Tibial artery (tissue), 4 donors: Measurements from ENCODE around the gene POU2AF3.

Source experiments
- DNase-seq, 2 donors: peaks; one replicate each; pipeline ENCODE4 v3.0.0-alpha.2; 2019
- H3K27ac ChIP-seq, 2 donors: fragments of 200-600 bp; sonication (generic) in 1 of 2; 1 replicate in 1 of 2; 2 replicates in 1 of 2; pipeline ENCODE4 v1.5.1; 2018 to 2019; ENCODE audit warnings: mild to moderate bottlenecking in 1 of 2
- H3K27me3 ChIP-seq, 2 donors: fragments of 200-600 bp; sonication (generic) in 1 of 2; one replicate each; pipeline versions ENCODE4 v1.5.1 to v1.6.0; 2016 to 2019
- H3K36me3 ChIP-seq, 3 donors: fragments of 200-600 bp; sonication (generic) in 2 of 3; one replicate each; pipeline ENCODE4 v1.5.1; 2016 to 2019; ENCODE audit warnings: mild to moderate bottlenecking in 2 of 3
- H3K4me1 ChIP-seq, 4 donors: fragments of 200-600 bp; sonication (generic) in 2 of 4; 1 replicate in 3 of 4; 2 replicates in 1 of 4; pipeline ENCODE4 v1.5.1; 2016 to 2019
- H3K4me3 ChIP-seq, 2 donors: fragments of 200-600 bp; sonication (generic) in 1 of 2; 1 replicate in 1 of 2; 2 replicates in 1 of 2; pipeline ENCODE4 v1.5.1; 2018 to 2019; ENCODE audit warnings: mild to moderate bottlenecking in 2 of 2
- H3K9me3 ChIP-seq, 3 donors: fragments of 200-600 bp; sonication (generic) in 1 of 3; one replicate each; pipeline ENCODE4 v1.5.1; 2016 to 2019
- intact Hi-C: fragments of 100-400 bp; cut with DNase I; formaldehyde crosslinking; loops from one replicate; pipeline ENCODE4 v1.15.0; 2023; ENCODE audit warnings: low total_unique reads
- TF ChIP-seq, protein P1 (sequence below), 2 experiments: fragments of 200-600 bp in 1 of 2; fragments of 450-650 bp in 1 of 2; IDR thresholded peaks; one replicate each; pipeline ENCODE4 v1.5.1; 2017 to 2019; ENCODE audit warnings: antibody characterized with exemption in 2 of 2, mild to moderate bottlenecking in 1 of 2, moderate library complexity in 1 of 2

The POU2AF3 gene, protein sequence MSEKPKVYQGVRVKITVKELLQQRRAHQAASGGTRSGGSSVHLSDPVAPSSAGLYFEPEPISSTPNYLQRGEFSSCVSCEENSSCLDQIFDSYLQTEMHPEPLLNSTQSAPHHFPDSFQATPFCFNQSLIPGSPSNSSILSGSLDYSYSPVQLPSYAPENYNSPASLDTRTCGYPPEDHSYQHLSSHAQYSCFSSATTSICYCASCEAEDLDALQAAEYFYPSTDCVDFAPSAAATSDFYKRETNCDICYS

DNA sequence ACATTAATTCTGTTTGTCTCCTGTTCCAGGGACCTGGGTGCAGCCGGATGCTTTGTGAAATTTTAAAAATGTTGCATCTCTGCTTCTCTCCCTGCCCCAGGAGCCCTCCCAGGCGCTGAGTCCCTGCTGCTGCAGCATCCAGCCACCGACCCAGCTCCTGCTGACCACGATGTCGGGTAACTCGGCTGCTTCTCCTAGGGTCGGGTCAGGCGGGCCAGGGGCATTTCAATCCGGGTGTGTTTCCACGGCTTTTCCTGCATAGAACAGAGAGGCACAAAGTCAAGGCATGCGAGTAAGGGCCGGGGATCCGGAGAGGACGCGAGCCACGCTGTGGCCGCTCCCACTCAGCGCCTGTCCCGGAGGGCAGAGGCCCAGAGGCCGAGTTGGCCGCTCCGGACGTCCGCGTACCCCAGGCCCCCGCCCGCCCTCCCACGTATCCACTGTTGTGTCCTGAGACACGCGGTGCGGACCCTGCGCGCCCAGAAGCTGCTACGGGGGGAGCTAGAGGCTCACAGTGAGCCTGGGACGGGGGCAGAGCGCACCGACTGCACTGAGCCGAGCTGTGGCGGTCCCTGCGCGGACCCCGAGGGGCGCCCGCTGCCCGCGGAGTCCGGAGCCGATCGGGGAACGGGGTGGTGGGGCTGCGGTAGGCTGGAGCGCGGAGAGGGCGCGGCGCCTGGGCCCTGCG is at the start of gene POU2AF3:
TSS of gene POU2AF3 (plus strand) at position 134 of the 688 bp plus-strand sequence. CDS start at position 170, 36 bp downstream.
- H3K27ac ChIP-seq, result peak within 1 kb of the TSS; percentile 85 to 86
- TF ChIP-seq, protein P1, sequence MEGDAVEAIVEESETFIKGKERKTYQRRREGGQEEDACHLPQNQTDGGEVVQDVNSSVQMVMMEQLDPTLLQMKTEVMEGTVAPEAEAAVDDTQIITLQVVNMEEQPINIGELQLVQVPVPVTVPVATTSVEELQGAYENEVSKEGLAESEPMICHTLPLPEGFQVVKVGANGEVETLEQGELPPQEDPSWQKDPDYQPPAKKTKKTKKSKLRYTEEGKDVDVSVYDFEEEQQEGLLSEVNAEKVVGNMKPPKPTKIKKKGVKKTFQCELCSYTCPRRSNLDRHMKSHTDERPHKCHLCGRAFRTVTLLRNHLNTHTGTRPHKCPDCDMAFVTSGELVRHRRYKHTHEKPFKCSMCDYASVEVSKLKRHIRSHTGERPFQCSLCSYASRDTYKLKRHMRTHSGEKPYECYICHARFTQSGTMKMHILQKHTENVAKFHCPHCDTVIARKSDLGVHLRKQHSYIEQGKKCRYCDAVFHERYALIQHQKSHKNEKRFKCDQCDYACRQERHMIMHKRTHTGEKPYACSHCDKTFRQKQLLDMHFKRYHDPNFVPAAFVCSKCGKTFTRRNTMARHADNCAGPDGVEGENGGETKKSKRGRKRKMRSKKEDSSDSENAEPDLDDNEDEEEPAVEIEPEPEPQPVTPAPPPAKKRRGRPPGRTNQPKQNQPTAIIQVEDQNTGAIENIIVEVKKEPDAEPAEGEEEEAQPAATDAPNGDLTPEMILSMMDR (IDR thresholded peaks at IDR 0.05), result no peak
- H3K36me3 ChIP-seq, result no peaks in the 10 kb centered on the region
- H3K9me3 ChIP-seq, result no peaks in the 10 kb centered on the region
- intact Hi-C loops, result loop anchor here (5.0 kb wide), 1 partner anchor 124 kb away; no protein-coding TSS in a partner anchor
- peaks cover 0 to 28% (median 10%) of the 10 kb centered on the region in 4 donors for H3K4me1 ChIP-seq
- no peak for DNase-seq
- H3K27me3 ChIP-seq, result no peaks in the 10 kb centered on the region
- H3K4me3 ChIP-seq, result peak within 1 kb of the TSS; percentile 72 to 80

DNA sequence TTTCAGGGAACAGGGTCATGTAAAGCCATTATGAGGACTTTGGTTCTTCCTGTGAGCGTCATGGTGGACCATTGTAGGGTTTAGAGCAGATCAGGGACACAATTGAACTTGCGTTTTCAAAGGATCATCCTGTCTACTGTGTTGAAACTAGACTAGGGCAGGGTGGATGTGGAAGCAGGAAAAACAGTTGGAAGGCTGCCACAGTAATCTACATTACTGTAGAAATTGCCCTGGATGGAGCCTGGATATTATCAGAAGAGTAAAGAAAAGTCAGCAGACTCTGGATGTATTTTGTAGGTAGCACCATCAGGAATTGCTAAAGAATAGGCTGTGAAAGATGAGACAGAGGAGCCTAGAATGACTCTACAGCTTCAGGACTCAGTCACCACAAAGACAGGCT is 47.4 kb upstream of the POU2AF3 start:
- TF ChIP-seq, protein P1 (IDR thresholded peaks at IDR 0.05), result no peak
- no peak overlapping the region for H3K27ac ChIP-seq
- no peaks in the 10 kb centered on the region for H3K4me1 ChIP-seq
- DNase-seq, result no peak
- intact Hi-C loops, result no loop called here
- no peaks in the 10 kb centered on the region for H3K9me3 ChIP-seq
- H3K4me3 ChIP-seq, result no peak overlapping the region
- peaks cover 0 to 6% of the 10 kb centered on the region in 2 donors for H3K27me3 ChIP-seq
- no peaks in the 10 kb centered on the region for H3K36me3 ChIP-seq

DNA sequence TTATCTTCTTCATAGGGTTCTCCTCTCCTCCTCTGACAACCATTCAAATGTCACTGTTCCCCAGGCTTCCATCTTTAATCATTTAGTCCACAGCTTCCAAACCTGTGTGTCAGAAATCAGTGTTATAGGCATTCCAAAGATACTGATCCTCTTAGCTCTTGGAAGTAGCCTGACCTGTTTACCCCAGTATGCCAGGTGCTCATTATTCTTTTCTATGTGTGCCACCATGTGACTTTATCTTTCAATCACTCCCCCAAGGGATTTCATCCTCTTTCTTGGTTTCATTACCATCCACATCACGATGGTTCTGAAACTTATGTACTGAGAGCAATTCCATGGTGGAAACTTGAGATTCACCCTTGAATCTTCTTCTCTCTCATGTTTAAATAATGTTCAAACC is 45.2 kb upstream of the POU2AF3 start:
- TF ChIP-seq, protein P1 (IDR thresholded peaks at IDR 0.05), result no peak
- H3K27ac ChIP-seq, result no peak overlapping the region
- no peaks in the 10 kb centered on the region for H3K4me1 ChIP-seq
- intact Hi-C loops, result no loop called here
- H3K36me3 ChIP-seq, result no peaks in the 10 kb centered on the region
- H3K9me3 ChIP-seq, result no peaks in the 10 kb centered on the region
- DNase-seq, result no peak
- H3K27me3 ChIP-seq, result peaks cover 0 to 5% of the 10 kb centered on the region in 2 donors
- H3K4me3 ChIP-seq, result no peak overlapping the region

DNA sequence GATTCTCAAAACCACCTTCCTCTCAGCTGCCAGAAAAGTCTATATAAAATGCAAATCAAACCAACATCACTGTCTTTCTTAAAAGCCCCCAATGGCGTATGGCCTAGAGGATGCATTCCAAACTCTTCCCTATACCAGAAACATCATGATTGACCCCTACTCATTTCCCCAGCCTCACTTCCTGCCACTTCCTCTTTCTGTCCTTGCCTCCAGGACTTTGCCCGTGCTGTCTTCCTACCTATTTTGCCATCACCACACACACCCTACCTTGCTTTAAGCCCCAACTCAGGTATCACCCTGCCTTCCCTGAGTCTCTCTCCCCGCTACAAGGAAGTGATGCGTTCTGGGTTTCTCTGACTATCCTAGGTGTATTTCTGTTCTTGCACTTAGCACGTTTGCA is 44.7 kb upstream of the POU2AF3 start:
- H3K27me3 ChIP-seq, result peaks cover 0 to 7% of the 10 kb centered on the region in 2 donors
- TF ChIP-seq, protein P1 (IDR thresholded peaks at IDR 0.05), result no peak
- no peaks in the 10 kb centered on the region for H3K36me3 ChIP-seq
- no peak overlapping the region for H3K27ac ChIP-seq
- no peaks in the 10 kb centered on the region for H3K4me1 ChIP-seq
- DNase-seq, result no peak
- H3K9me3 ChIP-seq, result no peaks in the 10 kb centered on the region
- no peak overlapping the region for H3K4me3 ChIP-seq
- intact Hi-C loops, result no loop called here

DNA sequence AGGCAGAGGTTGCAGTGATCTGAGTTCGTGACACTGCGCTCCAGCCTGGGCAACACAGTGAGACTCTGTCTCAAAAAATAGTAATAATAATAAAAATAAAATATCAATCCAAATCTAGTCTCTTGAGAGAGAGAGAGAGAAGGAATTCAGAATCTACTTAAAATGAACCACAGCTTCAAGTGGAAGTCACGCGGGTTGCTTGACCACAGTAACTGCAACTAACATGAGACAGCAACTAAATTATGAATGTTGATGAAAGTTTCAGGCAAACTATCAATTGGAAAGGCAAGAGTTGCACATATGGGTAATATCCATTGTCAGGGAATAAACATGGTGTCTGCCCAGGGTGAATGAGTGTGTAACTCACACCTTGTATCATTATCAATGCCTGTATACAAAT is 40.3 kb upstream of the POU2AF3 start:
- DNase-seq, result no peak
- H3K4me1 ChIP-seq, result no peaks in the 10 kb centered on the region
- TF ChIP-seq, protein P1 (IDR thresholded peaks at IDR 0.05), result no peak
- no peak overlapping the region for H3K4me3 ChIP-seq
- H3K36me3 ChIP-seq, result no peaks in the 10 kb centered on the region
- H3K27me3 ChIP-seq, result peaks cover 0 to 7% of the 10 kb centered on the region in 2 donors
- no peak overlapping the region for H3K27ac ChIP-seq
- no peaks in the 10 kb centered on the region for H3K9me3 ChIP-seq
- intact Hi-C loops, result no loop called here
